Glutamatergic neuron (in vitro differentiated cells): ENCODE data around the gene DAND5. TPM values are rescaled to one million over a fixed set of nuclear protein-coding genes. Genes with fewer than 3 reads are reported as not detected.

Source experiments
- DNase-seq: peaks from one replicate; pipeline ENCODE4 v3.0.0; 2022
- H3K27ac Mint-ChIP-seq: one replicate; pipeline ENCODE4 v1.8.0; 2020; ENCODE audit warnings: mild to moderate bottlenecking, mixed read lengths, inconsistent platforms; ENCODE audit not compliant: unreplicated experiment
- H3K27me3 Mint-ChIP-seq: one replicate; pipeline ENCODE4 v1.8.0; 2020; ENCODE audit warnings: mild to moderate bottlenecking, moderate library complexity, mixed read lengths, inconsistent platforms; ENCODE audit not compliant: unreplicated experiment
- H3K36me3 Mint-ChIP-seq: one replicate; pipeline ENCODE4 v1.8.0; 2020; ENCODE audit warnings: mild to moderate bottlenecking, mixed read lengths, inconsistent platforms; ENCODE audit not compliant: unreplicated experiment
- H3K4me1 Mint-ChIP-seq: one replicate; pipeline ENCODE4 v1.8.0; 2020; ENCODE audit warnings: mild to moderate bottlenecking, low read depth, mixed read lengths, inconsistent platforms; ENCODE audit not compliant: unreplicated experiment
- H3K4me3 Mint-ChIP-seq: one replicate; pipeline ENCODE4 v1.8.0; 2020; ENCODE audit warnings: mild to moderate bottlenecking, mixed read lengths, inconsistent platforms; ENCODE audit not compliant: unreplicated experiment
- H3K9me3 Mint-ChIP-seq: one replicate; pipeline ENCODE4 v1.8.0; 2020; ENCODE audit warnings: mild to moderate bottlenecking, moderate library complexity, mixed read lengths, inconsistent platforms; ENCODE audit not compliant: unreplicated experiment
- total RNA-seq: library from RNA; stranded (reverse); fragmentation: NEBNext Ultra II Directional; extraction: Animal tissue kit (Norgen Biotek cat#: 25700); gene quantifications from one replicate; pipeline ENCODE4 v1.2.1, GENCODE V29; 2021; ENCODE audit not compliant: unreplicated experiment
- TF ChIP-seq, protein P1 (sequence below): fragments of 200-600 bp; sonication (generic); IDR thresholded peaks from one replicate; pipeline ENCODE4 v1.5.0; 2021; ENCODE audit not compliant: partially characterized antibody, unreplicated experiment

Gene DAND5
- total RNA-seq, 1 donor from 2014 or later, result 0.44 TPM

GRCh38 chr19:12936582-12936981 is 32.8 kb upstream of the DAND5 start:
- Mint-ChIP-seq H3K27me3 (peaks cover 28% of the 10 kb centered on the region), H3K36me3 (no peaks in the 10 kb centered on the region), H3K4me3 (peak overlapping the region; percentile 67), H3K27ac (peak overlapping the region; percentile 86), H3K9me3 (peaks cover 5% of the 10 kb centered on the region), H3K4me1 (peaks cover 20% of the 10 kb centered on the region)
- no peak for DNase-seq
- TF ChIP-seq, protein P1, sequence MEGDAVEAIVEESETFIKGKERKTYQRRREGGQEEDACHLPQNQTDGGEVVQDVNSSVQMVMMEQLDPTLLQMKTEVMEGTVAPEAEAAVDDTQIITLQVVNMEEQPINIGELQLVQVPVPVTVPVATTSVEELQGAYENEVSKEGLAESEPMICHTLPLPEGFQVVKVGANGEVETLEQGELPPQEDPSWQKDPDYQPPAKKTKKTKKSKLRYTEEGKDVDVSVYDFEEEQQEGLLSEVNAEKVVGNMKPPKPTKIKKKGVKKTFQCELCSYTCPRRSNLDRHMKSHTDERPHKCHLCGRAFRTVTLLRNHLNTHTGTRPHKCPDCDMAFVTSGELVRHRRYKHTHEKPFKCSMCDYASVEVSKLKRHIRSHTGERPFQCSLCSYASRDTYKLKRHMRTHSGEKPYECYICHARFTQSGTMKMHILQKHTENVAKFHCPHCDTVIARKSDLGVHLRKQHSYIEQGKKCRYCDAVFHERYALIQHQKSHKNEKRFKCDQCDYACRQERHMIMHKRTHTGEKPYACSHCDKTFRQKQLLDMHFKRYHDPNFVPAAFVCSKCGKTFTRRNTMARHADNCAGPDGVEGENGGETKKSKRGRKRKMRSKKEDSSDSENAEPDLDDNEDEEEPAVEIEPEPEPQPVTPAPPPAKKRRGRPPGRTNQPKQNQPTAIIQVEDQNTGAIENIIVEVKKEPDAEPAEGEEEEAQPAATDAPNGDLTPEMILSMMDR, result no peak

DNA sequence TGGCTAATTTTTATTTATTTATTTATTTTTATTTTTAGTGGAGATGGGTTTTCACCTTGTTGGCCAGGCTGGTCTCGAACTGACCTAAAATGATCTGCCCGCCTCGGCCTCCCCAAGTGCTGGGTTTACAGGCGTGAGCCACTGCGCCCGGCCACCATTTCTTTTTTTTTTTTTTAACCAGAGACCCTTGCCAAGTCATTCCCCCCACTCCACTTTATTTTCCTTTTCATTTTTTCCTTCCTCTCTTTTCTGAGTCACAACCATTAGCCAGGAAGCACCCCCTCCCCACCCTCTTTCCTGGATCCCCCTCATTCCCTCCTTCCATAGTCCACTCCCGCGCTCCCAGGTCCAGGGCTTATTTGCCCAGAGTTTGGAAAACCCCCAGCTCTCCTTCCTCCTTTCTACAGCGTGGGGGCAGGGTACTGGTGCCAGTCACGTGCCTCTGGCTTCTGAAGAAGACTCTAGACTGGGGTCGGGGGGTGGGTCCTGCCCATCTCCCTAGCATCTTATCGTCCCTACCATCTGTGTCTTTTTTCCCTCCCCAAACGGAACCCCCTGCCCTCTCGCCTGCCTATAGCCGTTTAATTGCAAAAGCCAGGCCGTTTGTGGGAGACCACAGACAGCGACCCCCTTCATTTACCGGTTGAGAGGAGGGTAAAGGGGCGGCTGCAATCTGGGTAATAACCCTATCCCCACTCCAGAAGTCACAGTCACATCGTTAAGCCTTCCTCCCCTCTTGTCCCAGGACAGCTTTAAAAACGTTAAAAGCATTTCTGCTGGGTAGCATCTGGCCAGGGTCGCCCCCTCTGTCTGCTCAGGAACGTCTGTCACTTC is 32.1 kb upstream of the DAND5 start:
- Mint-ChIP-seq H3K4me3 (peak overlapping the region; percentile 98), H3K4me1 (peaks cover 18% of the 10 kb centered on the region), H3K9me3 (peaks cover 5% of the 10 kb centered on the region), H3K27ac (peak overlapping the region; percentile 97), H3K27me3 (peaks cover 27% of the 10 kb centered on the region), H3K36me3 (no peaks in the 10 kb centered on the region)
- TF ChIP-seq, protein P1, result no peak
- DNase-seq, result peak; percentile 53

- Mint-ChIP-seq H3K36me3 (no peaks in the 10 kb centered on the region), H3K4me3 (peak within 1 kb of the TSS; percentile 98), H3K27ac (peak within 1 kb of the TSS; percentile 97), H3K27me3 (peaks cover 20% of the 10 kb centered on the region), H3K9me3 (peaks cover 5% of the 10 kb centered on the region), H3K4me1 (peaks cover 11% of the 10 kb centered on the region)
- DNase-seq, result peak; percentile 98
- TF ChIP-seq, protein P1, result no peak
These were observed 31.2 kb upstream of the DAND5 start, which contains the start of gene CALR for GRCh38 chr19:12937927-12938778. Gene CALR (plus strand): TSS chr19:12938609. CDS start chr19:12938680, 71 bp downstream.

DNA sequence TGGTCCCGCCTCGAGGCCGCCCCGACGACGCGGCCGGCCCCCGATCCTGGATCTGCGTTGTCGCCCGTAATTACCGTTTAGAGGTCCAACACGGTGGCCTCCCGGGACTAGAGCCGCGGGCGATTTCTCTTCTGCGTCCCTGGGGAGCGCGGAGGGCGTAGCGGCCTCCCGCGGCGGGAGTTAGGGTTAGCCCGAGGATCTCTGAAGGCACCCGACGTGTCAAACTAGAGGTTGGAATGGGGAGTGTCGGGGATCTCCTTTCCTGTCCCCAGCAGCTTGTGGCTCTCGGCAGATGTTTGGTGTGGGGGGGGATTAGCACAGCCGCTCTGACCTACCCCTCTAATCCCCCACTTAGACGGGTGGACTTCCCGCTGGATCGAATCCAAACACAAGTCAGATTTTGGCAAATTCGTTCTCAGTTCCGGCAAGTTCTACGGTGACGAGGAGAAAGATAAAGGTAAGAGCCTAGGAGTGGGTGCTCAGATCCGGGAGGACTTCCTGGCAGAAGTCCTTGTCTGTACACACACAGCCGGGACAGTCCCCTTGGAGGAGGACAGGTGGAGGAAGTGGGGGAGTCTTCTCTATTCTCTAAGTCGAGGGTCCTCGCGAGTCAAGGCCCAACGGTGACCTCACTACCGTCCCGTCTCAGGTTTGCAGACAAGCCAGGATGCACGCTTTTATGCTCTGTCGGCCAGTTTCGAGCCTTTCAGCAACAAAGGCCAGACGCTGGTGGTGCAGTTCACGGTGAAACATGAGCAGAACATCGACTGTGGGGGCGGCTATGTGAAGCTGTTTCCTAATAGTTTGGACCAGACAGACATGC is 30.4 kb upstream of the DAND5 start:
- no peak for DNase-seq
- Mint-ChIP-seq H3K9me3 (peaks cover 5% of the 10 kb centered on the region), H3K27ac (peak overlapping the region; percentile 97), H3K36me3 (no peaks in the 10 kb centered on the region), H3K4me3 (peak overlapping the region; percentile 98), H3K4me1 (peaks cover 14% of the 10 kb centered on the region), H3K27me3 (peaks cover 18% of the 10 kb centered on the region)
- TF ChIP-seq, protein P1, result no peak
